Lower leg skin (tissue), 4 donors: ENCODE data around the gene TRMU. TPM values are rescaled to one million over a fixed set of nuclear protein-coding genes. Genes with fewer than 3 reads are reported as not detected.

Experiments
- DNase-seq, 2 donors: peaks; one replicate each; pipeline ENCODE4 v3.0.0-alpha.2; 2019; ENCODE audit warnings: low spot score in 2 of 2
- H3K4me3 ChIP-seq: fragments of 200-600 bp; sonication (generic); 2 replicates; pipeline ENCODE4 v1.5.1; 2017; ENCODE audit warnings: mild to moderate bottlenecking, low read depth; ENCODE audit not compliant: poor library complexity, severe bottlenecking
- POLR2A ChIP-seq, 2 donors: fragments of 450-650 bp; IDR thresholded peaks; one replicate each; pipeline ENCODE4 v1.6.1; 2016 to 2017; ENCODE audit warnings: antibody characterized with exemption in 2 of 2, mild to moderate bottlenecking in 1 of 2, moderate library complexity in 1 of 2
- WGBS, 2 donors: methylation state at CpG; one replicate each; pipeline ENCODE4 v1.1.5; 2018; 5-methylcytosine and 5-hydroxymethylcytosine counted together
- intact Hi-C: fragments of 100-400 bp; cut with DNase I; formaldehyde crosslinking; loops from one replicate; pipeline ENCODE4 v1.15.0; 2023; ENCODE audit warnings: low total_unique reads
- total RNA-seq, 4 donors: library from RNA; depleted of rRNA; stranded (reverse); fragments of >200 nt; gene quantifications; one replicate each; pipeline ENCODE4 v1.1.0, GENCODE V29; 2016
- TF ChIP-seq, protein P1 (sequence below), 3 donors: fragments of 450-650 bp; IDR thresholded peaks; one replicate each; pipeline ENCODE4 v1.5.1; 2016; ENCODE audit warnings: antibody characterized with exemption in 3 of 3, mild to moderate bottlenecking in 3 of 3, moderate library complexity in 2 of 3

Gene TRMU
- total RNA-seq, 4 donors from 2014 or later: 26.8 to 43.5 (median 32.7) TPM

DNA sequence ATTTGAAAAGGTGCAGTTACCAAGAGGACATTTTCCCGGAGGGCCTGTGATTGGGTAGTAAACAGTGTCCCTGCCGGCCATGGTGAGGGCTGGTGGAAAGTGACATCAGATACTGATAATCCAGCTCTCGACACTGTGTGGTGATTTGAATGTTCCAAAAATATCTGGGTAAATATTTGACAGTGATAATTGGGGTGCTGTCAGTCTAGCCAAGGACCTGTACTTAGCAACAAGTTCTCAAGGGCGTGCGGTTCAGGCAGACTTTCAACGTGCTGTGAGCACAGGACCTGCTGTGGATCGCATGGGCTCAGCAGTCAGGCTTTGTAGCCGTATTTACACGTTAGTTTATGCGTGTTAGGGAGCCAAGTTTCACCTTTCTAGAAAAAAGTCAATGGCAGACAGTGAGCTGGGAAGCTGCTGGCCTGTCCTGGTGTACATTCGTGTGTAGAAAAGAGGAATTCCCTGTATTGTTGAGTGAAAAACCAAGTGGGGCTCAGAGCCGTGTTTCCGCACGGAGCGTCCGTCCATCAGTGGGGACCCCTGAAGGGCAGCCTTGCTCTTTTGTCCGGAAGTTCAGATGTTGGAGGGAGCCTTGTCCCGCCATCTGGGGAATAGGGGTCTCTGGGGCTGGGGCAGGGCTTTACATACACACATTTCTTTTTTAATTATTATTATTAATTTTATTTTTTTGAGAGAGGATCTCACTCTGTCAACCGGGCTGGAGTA lies 11.3 kb downstream of the TRMU start:
- DNase-seq: no peak
- TF ChIP-seq POLR2A (IDR thresholded peaks at IDR 0.05): no peak
- TF ChIP-seq, protein P1, sequence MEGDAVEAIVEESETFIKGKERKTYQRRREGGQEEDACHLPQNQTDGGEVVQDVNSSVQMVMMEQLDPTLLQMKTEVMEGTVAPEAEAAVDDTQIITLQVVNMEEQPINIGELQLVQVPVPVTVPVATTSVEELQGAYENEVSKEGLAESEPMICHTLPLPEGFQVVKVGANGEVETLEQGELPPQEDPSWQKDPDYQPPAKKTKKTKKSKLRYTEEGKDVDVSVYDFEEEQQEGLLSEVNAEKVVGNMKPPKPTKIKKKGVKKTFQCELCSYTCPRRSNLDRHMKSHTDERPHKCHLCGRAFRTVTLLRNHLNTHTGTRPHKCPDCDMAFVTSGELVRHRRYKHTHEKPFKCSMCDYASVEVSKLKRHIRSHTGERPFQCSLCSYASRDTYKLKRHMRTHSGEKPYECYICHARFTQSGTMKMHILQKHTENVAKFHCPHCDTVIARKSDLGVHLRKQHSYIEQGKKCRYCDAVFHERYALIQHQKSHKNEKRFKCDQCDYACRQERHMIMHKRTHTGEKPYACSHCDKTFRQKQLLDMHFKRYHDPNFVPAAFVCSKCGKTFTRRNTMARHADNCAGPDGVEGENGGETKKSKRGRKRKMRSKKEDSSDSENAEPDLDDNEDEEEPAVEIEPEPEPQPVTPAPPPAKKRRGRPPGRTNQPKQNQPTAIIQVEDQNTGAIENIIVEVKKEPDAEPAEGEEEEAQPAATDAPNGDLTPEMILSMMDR (IDR thresholded peaks at IDR 0.05): no peak
- 85 to 88% methylated on average over 19 of the region's 19 CpGs for WGBS, 2 donors

DNA sequence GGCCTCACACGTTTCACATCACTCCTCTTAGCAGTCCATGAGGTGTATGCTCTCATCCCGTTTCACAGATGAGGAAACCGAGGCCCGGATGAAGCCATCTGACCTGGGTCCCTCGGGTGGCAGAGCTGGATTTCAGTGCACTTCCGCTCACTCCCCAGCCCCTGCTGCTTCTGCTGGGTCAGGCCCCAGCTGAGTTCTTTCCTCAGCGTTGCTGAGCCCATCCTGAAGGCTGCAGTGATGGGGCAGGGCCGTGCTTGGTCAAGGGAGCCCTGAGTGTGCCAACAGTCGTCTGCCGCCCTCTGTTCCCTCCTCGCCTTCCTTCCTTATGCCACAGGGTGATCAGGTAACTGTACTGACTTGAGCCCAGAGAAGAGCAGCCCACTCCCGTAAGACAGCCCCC lies 12.1 kb downstream of the TRMU start:
- DNase-seq: no peak
- TF ChIP-seq POLR2A (IDR thresholded peaks at IDR 0.05): no peak
- intact Hi-C loops: no loop called here
- WGBS, 2 donors: 87 to 94% methylated on average over 12 of the region's 12 CpGs
- no peak overlapping the region for H3K4me3 ChIP-seq

More for the DNA sequence above, 11.3 kb downstream of the TRMU start:
- no peak overlapping the region for H3K4me3 ChIP-seq
- intact Hi-C loops: no loop called here

DNA sequence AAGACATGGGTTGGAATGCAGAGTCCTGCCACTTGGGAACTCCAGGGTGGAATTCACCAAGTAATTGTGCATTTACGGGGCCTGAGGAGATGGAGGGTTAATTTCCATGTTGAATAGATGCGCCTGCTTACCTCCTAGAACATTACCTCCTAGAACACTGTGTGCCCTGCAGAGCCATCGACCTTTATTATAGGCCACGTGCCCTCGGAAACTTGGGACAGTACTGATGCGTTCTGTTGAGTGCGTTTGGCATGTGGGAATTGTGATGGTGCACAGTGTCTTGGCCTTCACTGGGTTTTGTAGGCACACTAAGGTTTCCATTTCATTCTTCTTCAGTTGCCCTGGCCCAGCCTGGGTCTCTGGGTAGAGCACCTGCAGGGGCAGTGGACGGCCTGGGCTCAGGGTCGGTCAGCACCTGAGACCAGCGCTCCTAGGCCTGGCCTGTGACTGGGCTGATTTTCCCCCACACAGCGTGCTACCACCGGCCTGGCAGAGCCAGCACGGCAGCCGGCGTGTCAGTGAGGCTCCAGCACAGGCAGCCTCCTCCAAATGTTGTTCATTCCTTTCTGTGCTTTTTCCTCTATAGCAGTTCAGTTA lies 12.7 kb downstream of the TRMU start:
- 96 to 97% methylated on average over 15 of the region's 15 CpGs for WGBS, 2 donors
- no peak for DNase-seq
- H3K4me3 ChIP-seq: no peak overlapping the region
- TF ChIP-seq, protein P1 (IDR thresholded peaks at IDR 0.05): no peak
- TF ChIP-seq POLR2A (IDR thresholded peaks at IDR 0.05): no peak
- intact Hi-C loops: no loop called here

- intact Hi-C loops: no loop called here
- TF ChIP-seq, protein P1 (IDR thresholded peaks at IDR 0.05): no peak
- no peak for TF ChIP-seq POLR2A (IDR thresholded peaks at IDR 0.05)
- no peak overlapping the region for H3K4me3 ChIP-seq
- WGBS, 2 donors: 83 to 85% methylated on average over 18 of the region's 18 CpGs
- no peak for DNase-seq
Measured at GRCh38 chr22:46349238-46349637, 13.7 kb downstream of the TRMU start.

DNA sequence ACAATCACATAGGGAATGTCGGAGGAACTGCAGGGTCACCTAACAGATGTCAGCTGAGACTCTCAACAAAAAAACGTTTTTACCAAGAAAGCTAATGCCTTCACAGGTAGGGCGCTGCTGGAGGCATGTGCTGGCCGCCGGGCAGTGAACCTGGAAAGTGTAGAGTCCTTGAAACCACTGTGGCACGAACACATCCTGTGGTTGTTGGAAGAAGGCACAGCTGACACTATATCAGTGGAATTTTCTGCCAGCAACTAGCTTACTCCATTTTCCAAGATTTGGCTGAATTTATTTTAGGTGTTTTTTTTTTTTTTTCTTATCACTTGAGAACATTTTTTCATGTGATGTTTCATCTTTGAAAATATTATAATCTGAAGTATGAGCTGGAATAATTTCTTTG lies 14.2 kb downstream of the TRMU start:
- no peak overlapping the region for H3K4me3 ChIP-seq
- DNase-seq: no peak
- intact Hi-C loops: no loop called here
- TF ChIP-seq, protein P1 (IDR thresholded peaks at IDR 0.05): no peak
- no peak for TF ChIP-seq POLR2A (IDR thresholded peaks at IDR 0.05)
- WGBS, 2 donors: 69 to 78% methylated on average over 6 of the region's 6 CpGs

- no peak for DNase-seq
- no peak overlapping the region for H3K4me3 ChIP-seq
- intact Hi-C loops: no loop called here
- 77% methylated on average over 7 of the region's 7 CpGs for WGBS, 2 donors
- TF ChIP-seq POLR2A (IDR thresholded peaks at IDR 0.05): no peak
- TF ChIP-seq, protein P1 (IDR thresholded peaks at IDR 0.05): no peak
Measured at GRCh38 chr22:46350121-46350520, 14.6 kb downstream of the TRMU start.
